Spleen (tissue), 13 donors: ENCODE measurements around the gene APLF. TPM values are rescaled to one million over a fixed set of nuclear protein-coding genes. Genes with fewer than 3 reads are reported as not detected.

Experiments
- DNase-seq: peaks from one replicate; pipeline ENCODE4 v3.0.0-alpha.2; 2020
- H3K27ac ChIP-seq, 8 donors: fragments of 200-600 bp; sonication (generic) in 7 of 8; 1 replicate in 4 of 8; 2 replicates in 4 of 8; pipeline versions ENCODE4 v1.5.0 to v1.8.0; 2016 to 2021; ENCODE audit warnings: inconsistent platforms in 4 of 8, mild to moderate bottlenecking in 4 of 8, moderate library complexity in 1 of 8
- H3K27me3 ChIP-seq, 7 donors: fragments of 200-600 bp; sonication (generic) in 6 of 7; replicated peaks in 1 of 7; 1 replicate in 4 of 7; 2 replicates in 3 of 7; pipeline versions ENCODE4 v1.5.0 to v1.8.0; 2016 to 2021; ENCODE audit warnings: inconsistent platforms in 3 of 7, mild to moderate bottlenecking in 1 of 7
- H3K36me3 ChIP-seq, 6 donors: fragments of 200-600 bp; sonication (generic) in 5 of 6; 1 replicate in 4 of 6; 2 replicates in 2 of 6; pipeline versions ENCODE4 v1.5.0 to v1.8.0; 2016 to 2021; ENCODE audit warnings: inconsistent platforms in 2 of 6
- H3K4me1 ChIP-seq, 6 donors: fragments of 200-600 bp; sonication (generic) in 5 of 6; 1 replicate in 3 of 6; 2 replicates in 3 of 6; pipeline versions ENCODE4 v1.5.0 to v1.8.0; 2016 to 2021; ENCODE audit warnings: inconsistent platforms in 3 of 6
- H3K4me3 ChIP-seq, 8 donors: fragments of 200-600 bp; sonication (generic) in 7 of 8; 1 replicate in 4 of 8; 2 replicates in 4 of 8; pipeline versions ENCODE4 v1.5.0 to v1.8.0; 2016 to 2021; ENCODE audit warnings: inconsistent platforms in 4 of 8, mild to moderate bottlenecking in 4 of 8, moderate library complexity in 2 of 8
- H3K9me3 ChIP-seq, 8 donors: fragments of 200-600 bp; sonication (generic) in 7 of 8; 1 replicate in 4 of 8; 2 replicates in 4 of 8; pipeline versions ENCODE4 v1.5.0 to v1.8.0; 2016 to 2021; ENCODE audit warnings: inconsistent platforms in 4 of 8
- CTCF ChIP-seq, 11 experiments: fragments of 200-600 bp in 7 of 11; fragments of 450-650 bp in 4 of 11; sonication (generic) in 4 of 11; IDR thresholded peaks in 8 of 11; conservative IDR thresholded peaks in 3 of 11; 1 replicate in 7 of 11; 2 replicates in 4 of 11; pipeline versions ENCODE4 v1.4.0 to v1.8.0; 2016 to 2021; ENCODE audit warnings: antibody characterized with exemption in 11 of 11, inconsistent platforms in 4 of 11, mild to moderate bottlenecking in 1 of 11
- POLR2A ChIP-seq, 3 donors: fragments of 450-650 bp; IDR thresholded peaks; one replicate each; pipeline ENCODE4 v1.5.1; 2017; ENCODE audit warnings: antibody characterized with exemption in 3 of 3, mild to moderate bottlenecking in 1 of 3
- POLR2AphosphoS5 ChIP-seq, 3 donors: sonication (generic); formaldehyde crosslinking; IDR thresholded peaks; one replicate each; pipeline ENCODE4 v1.5.1; 2017; ENCODE audit warnings: antibody characterized with exemption in 3 of 3
- WGBS, 5 donors: extraction: QIAGEN DNeasy Blood & Tissue Kit in 3 of 5; methylation state at CpG; one replicate each; pipeline versions ENCODE4 v1.1.5 to v1.1.7; 2013 to 2018; 5-methylcytosine and 5-hydroxymethylcytosine counted together
- intact Hi-C: fragments of 100-400 bp; cut with DNase I; formaldehyde crosslinking; loops from one replicate; pipeline ENCODE4 v1.15.0; 2023; ENCODE audit warnings: low total_unique reads
- long read RNA-seq, 2 donors: transcript quantifications; one replicate each; lab custom pipeline, GENCODE V29; 2026
- polyA plus RNA-seq, 3 donors: library from polyadenylated mRNA; stranded (reverse); fragments of 200-250 nt; gene quantifications; one replicate each; pipeline ENCODE4 v1.2.1, GENCODE V29; 2013
- total RNA-seq, 7 donors: library from RNA; depleted of rRNA in 3 of 7; stranded (reverse); fragments of >200 nt in 3 of 7; fragmentation: NEBNext Ultra II Directional in 4 of 7; extraction: Animal tissue kit (Norgen Biotek cat#: 25700) in 4 of 7; gene quantifications; one replicate each; pipeline versions ENCODE4 v1.1.0 to v1.2.1, GENCODE V29; 2016 to 2021
- donor health status: healthy with polysubstance abuse.
- donor health status: DM: no; HTN: no; CAD: no; lungs with moderate emphysema.
- donor health status: DM: no; HTN: no; CAD: no.
- donor health status: Bipolar disorder and iron deficiency.
- donor health status: healthy.
- donor health status: DM: no; HTN: no; CAD: no.
- donor health status: DM: yes; HTN: yes; CAD: no.

APLF gene
- total RNA-seq, result 1 to 10 TPM; 4.1 to 7.2 (median 6.0) TPM
- polyA plus RNA-seq, result 1 to 10 TPM; 1.1 to 1.6 (median 1.5) TPM
- long read RNA-seq, donor 1, result 0 reads
- long read RNA-seq, donor 2, result 0 reads

GRCh38 chr2:68467077-68467960 lies at the start of gene APLF, which contains the start of gene FBXO48:
APLF (plus strand) TSS chr2:68467585; CDS start chr2:68467732, 147 bp downstream.
FBXO48 (minus strand) TSS chr2:68467294; CDS start chr2:68465145, 2,149 bp downstream.
- 0 to 1% (median 0%) methylated on average over 68 to 82 of the region's 82 CpGs for WGBS, 5 donors
- TF ChIP-seq POLR2AphosphoS5 (IDR thresholded peaks at IDR 0.05), result peak; percentile 92 to 95 (median 93)
- peak; percentile 14 to 66 (median 48) for TF ChIP-seq POLR2A (IDR thresholded peaks at IDR 0.05)
- TF ChIP-seq CTCF (IDR thresholded peaks at IDR 0.05 in 8 of 11, conservative IDR thresholded peaks at IDR 0.05 in 3 of 11), result peak in 2 of 11 experiments; percentile 24 to 33
- H3K4me3 ChIP-seq, result peak within 1 kb of the TSS; percentile 49 to 94 (median 73)
- no peaks in the 10 kb centered on the region for H3K9me3 ChIP-seq
- peak; percentile 99 for DNase-seq
- no peaks in the 10 kb centered on the region for H3K36me3 ChIP-seq
- intact Hi-C loops, result loop anchor here (10.0 kb wide), 1 partner anchor 447 kb away; no protein-coding TSS in a partner anchor
- no peaks in the 10 kb centered on the region for H3K27me3 ChIP-seq
- peaks cover 17 to 59% (median 32%) of the 10 kb centered on the region in 6 donors for H3K4me1 ChIP-seq
- peak within 1 kb of the TSS; percentile 64 to 97 (median 93) for H3K27ac ChIP-seq

- intact Hi-C loops, result no loop called here
- H3K4me1 ChIP-seq, result peaks cover 21 to 72% (median 33%) of the 10 kb centered on the region in 6 donors
- no peak for TF ChIP-seq POLR2A (IDR thresholded peaks at IDR 0.05)
- TF ChIP-seq POLR2AphosphoS5 (IDR thresholded peaks at IDR 0.05), result peak in 1 of 3 donors; percentile 51
- no peak for TF ChIP-seq CTCF (IDR thresholded peaks at IDR 0.05 in 8 of 11, conservative IDR thresholded peaks at IDR 0.05 in 3 of 11)
- WGBS, 5 donors, result 30 to 63% (median 39%) methylated on average over 1 of the region's 1 CpG
- H3K27me3 ChIP-seq, result no peaks in the 10 kb centered on the region
- no peak overlapping the region for H3K4me3 ChIP-seq
- H3K27ac ChIP-seq, result peak overlapping the region in 4 of 8 donors; percentile 4 to 70 (median 28)
- DNase-seq, result no peak
- H3K36me3 ChIP-seq, result no peaks in the 10 kb centered on the region
- H3K9me3 ChIP-seq, result no peaks in the 10 kb centered on the region
Measured at GRCh38 chr2:68417926-68418325, 49.5 kb upstream of the APLF start.

DNA sequence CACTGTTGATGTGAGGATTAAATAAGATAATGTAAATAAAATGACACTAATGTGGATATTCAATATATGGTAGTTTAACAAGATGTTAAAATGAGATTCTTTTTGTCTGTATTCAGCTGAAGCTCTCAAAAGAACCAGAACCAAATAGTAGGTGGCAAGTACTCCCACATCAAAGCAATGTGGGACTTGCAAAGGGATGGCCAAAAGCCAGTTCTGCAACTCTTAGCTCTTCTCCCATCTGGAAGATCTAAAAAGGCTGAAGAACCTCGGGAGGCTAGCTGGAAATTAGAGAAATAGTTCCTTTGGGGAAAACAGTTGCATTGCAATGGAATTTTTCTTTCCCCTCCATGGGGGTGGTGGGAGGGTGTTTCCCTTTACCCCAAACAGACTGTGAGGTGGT lies 49.0 kb upstream of the APLF start:
- intact Hi-C loops, result no loop called here

More for the DNA sequence above, 49.0 kb upstream of the APLF start:
- Histone ChIP-seq H3K9me3 (no peaks in the 10 kb centered on the region), H3K4me3 (no peak overlapping the region), H3K27ac (peak overlapping the region in 4 of 8 donors; percentile 4 to 70 (median 28)), H3K36me3 (no peaks in the 10 kb centered on the region), H3K4me1 (peaks cover 18 to 72% (median 35%) of the 10 kb centered on the region in 6 donors), H3K27me3 (no peaks in the 10 kb centered on the region)
- TF ChIP-seq CTCF (IDR thresholded peaks at IDR 0.05 in 8 of 11, conservative IDR thresholded peaks at IDR 0.05 in 3 of 11) (no peak), POLR2A (IDR thresholded peaks at IDR 0.05) (no peak), POLR2AphosphoS5 (IDR thresholded peaks at IDR 0.05) (no peak)
- DNase-seq, result no peak
- 54 to 72% (median 68%) methylated on average over 1 of the region's 1 CpG for WGBS, 5 donors
